Stromal cell of bone marrow (primary cell): Measurements from ENCODE around the gene NDUFS7.

Experiments used
- DNase-seq: peaks from one replicate; pipeline ENCODE4 v3.0.0-alpha.2; 2012; ENCODE audit warnings: low read depth

NDUFS7 gene

GRCh38 chr19:1400281-1401137 lies 16.8 kb downstream of the NDUFS7 start:
- no peak for DNase-seq

GRCh38 chr19:1401138-1401888 lies 17.6 kb downstream of the NDUFS7 start, which contains the start of gene GAMT:
TSS of gene GAMT (minus strand) at chr19:1401542. CDS start at chr19:1401476, 66 bp downstream.
- no peak for DNase-seq

GRCh38 chr19:1401889-1402217 lies 18.1 kb downstream of the NDUFS7 start:
- DNase-seq: no peak

- no peak for DNase-seq
Measured at GRCh38 chr19:1402411-1403070, 18.8 kb downstream of the NDUFS7 start.

GRCh38 chr19:1406774-1407527 lies 23.2 kb downstream of the NDUFS7 start:
- peak; percentile 97 for DNase-seq

- DNase-seq: no peak
Measured at GRCh38 chr19:1407528-1408299, 24.0 kb downstream of the NDUFS7 start, which contains the start of gene DAZAP1. TSS of gene DAZAP1 (plus strand) at chr19:1407586. CDS start at chr19:1407774, 188 bp downstream.

- no peak for DNase-seq
Measured at GRCh38 chr19:1408300-1409203, 24.8 kb downstream of the NDUFS7 start.

GRCh38 chr19:1409204-1410005 lies 25.7 kb downstream of the NDUFS7 start:
- DNase-seq: no peak

- DNase-seq: no peak
Measured at GRCh38 chr19:1410136-1410786, 26.6 kb downstream of the NDUFS7 start.

- no peak for DNase-seq
Measured at GRCh38 chr19:1410789-1411188, 27.1 kb downstream of the NDUFS7 start.

- DNase-seq: no peak
Measured at GRCh38 chr19:1411255-1412191, 27.8 kb downstream of the NDUFS7 start.

- no peak for DNase-seq
Measured at GRCh38 chr19:1412323-1412923, 28.7 kb downstream of the NDUFS7 start.

GRCh38 chr19:1412995-1413800 lies 29.5 kb downstream of the NDUFS7 start:
- DNase-seq: no peak

GRCh38 chr19:1416014-1416841 lies 32.5 kb downstream of the NDUFS7 start:
- no peak for DNase-seq

GRCh38 chr19:1417145-1417544 lies 33.4 kb downstream of the NDUFS7 start:
- DNase-seq: no peak
